ENCODE data around the gene RNU11. TPM values are rescaled to one million over a fixed set of nuclear protein-coding genes. Genes with fewer than 3 reads are reported as not detected.
A peak's percentile ranks its signal among the peaks of the same experiment; 100 is the strongest.
"Not testable (repeated sequence)": the region's sequence is repeated elsewhere in the genome, so short reads cannot be mapped to it uniquely, and the experiment has no call there.

The RNU11 gene
- not detected for total RNA-seq
- long read RNA-seq, donor 1 = 0 reads
- long read RNA-seq, donor 2, partial matches to known transcripts = 0 of 1 reads
- long read RNA-seq, donor 2, other reads (novel, unspliced or antisense) = 0 of 1 reads

DNA sequence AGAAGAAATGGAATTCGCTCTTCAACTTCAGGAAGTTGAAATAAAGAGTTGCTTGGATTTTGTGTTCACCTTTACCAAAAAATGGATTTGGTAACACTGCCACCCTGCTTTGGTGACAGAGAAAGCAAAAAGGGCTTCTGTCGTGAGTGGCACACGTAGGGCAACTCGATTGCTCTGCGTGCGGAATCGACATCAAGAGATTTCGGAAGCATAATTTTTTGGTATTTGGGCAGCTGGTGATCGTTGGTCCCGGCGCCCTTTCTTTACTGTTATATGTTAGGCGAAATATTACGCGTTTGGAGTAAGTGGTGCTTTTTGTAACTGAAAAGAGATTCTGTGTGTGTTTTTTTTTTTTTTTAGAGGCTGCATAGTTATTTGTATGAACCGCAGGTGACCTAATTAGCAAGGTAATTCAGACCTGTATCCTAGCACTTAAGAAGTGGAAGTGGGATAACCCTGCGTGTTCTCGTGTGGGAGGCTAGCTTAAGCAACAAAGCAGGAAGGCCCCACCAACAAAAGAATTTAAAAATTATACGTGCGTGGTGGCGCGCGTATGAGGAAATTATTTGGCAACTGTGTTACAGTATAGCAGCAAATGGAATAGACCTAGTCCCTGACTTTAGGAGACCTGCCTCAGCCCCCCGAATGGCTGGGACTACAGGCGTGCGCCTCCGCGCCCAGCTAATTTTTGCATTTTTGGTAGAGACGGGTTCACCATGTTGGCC is at the start of gene RNU11:
RNU11 (plus strand) TSS at position 127 of the 725 bp plus-strand sequence.
- peak; percentile 93 for DNase-seq (ENCODE audit: low spot score)
- intact Hi-C loops (cut with DNase I) = no loop called here

DNA sequence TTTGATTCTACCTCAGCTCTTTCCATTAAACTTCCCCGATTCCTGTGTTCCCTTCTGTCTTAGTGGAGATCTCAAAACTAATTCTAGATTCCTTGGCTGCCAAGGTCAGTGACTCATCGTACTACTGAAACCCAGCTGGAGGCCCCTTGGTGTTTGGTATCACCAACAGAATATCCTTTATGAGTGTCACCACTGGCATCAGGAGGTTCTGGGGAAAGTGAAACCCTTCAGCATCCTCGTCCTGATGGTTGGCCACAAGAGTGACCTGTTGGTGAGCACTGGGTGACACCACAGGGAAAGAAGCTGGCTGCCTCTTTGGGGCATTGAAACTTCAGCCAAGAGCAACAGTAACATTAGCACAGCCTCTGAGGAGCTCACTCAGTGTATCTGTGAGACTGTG is 46.7 kb upstream of the RNU11 start:
- DNase-seq (ENCODE audit: low spot score) = no peak
- intact Hi-C loops (cut with DNase I) = loop anchor here (5.0 kb wide), 1 partner anchor 84 kb away; no protein-coding TSS in a partner anchor

DNA sequence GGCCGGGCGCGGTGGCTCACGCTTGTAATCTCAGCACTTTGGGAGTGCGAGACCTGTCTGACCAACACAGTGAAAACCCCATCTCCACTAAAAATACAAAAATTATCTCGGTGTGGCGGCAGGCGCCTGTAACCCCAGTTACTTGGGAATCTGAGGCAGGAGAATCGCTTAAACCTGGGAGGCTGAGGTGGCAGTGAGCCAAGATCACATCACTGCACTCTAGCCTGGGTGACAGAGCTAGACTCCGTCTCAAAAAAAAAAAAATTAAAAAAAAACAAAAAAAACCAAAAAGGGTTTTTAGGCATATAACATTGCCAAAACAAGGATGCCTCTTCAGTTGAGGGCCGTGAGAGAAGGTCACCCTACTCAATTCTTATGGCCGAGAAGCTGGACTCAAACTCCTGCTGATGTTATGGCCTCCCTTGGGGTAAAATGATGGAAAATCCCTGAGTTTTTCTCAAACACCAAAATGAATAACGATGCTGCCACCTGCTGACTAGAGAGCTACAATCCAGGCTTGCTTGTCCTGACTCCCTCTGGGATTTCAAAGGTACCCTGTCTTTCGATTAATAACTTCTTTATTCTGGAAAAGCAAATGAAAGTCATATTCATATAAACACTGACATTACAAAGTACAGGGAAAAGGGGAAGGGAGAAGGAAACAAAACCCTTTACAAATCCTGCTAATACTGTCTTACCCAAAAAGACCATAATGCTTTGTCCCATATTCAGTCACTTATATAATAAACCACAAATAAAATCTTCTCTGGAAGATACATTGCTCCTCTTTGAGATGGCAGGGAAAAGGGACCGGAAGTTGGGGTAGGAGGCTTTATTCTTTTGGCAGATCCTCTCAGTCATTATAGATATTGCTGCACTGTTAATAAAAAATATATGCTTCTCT is 45.6 kb upstream of the RNU11 start:
- DNase-seq (ENCODE audit: low spot score) = no peak
- intact Hi-C loops (cut with DNase I) = loop anchor here (5.0 kb wide), 1 partner anchor 85 kb away; no protein-coding TSS in a partner anchor

DNA sequence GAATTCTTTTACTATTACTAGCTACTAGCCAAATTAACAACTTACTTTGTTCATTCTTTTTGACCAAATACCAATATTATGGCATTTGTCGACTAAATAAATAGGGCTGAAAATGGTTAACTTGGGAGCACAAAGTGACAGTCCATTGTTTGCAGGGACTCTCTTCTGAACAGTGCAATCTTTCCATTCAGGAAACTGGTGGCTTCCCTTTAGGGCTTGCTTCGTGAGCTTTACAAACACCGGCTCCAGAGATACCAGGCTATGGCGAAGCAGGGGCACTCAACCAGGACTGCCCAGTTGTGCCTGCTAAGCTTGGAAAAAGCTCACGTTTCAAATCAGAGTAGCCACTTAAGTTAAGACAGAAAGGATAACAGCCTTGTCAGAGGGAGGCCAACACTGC is 44.0 kb upstream of the RNU11 start:
- intact Hi-C loops (cut with DNase I) = loop anchor here (5.0 kb wide), 1 partner anchor 87 kb away; no protein-coding TSS in a partner anchor
- no peak for DNase-seq (ENCODE audit: low spot score)

DNA sequence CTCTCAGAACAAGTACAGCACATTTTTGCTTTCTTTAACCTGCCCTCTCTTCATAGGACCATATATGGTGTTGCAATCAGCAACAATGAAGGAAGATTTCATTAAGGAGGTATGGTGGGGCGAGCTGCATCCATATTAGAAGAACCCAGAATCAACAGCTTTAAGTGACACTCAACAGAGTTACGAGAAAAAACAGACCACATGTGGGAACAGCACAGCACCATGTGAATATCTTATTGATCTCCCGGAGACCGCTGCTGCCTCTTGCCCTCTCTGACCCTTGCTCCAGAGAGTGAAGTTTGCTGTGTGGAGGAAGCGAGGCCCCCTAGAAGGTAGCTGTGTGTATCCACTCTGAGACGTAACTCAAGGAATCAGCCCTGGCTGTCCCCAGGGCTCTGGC is 43.4 kb upstream of the RNU11 start:
- no peak for DNase-seq (ENCODE audit: low spot score)
- intact Hi-C loops (cut with DNase I) = loop anchor here (5.0 kb wide), 2 partner anchors 73 to 88 kb away; no protein-coding TSS in a partner anchor

DNA sequence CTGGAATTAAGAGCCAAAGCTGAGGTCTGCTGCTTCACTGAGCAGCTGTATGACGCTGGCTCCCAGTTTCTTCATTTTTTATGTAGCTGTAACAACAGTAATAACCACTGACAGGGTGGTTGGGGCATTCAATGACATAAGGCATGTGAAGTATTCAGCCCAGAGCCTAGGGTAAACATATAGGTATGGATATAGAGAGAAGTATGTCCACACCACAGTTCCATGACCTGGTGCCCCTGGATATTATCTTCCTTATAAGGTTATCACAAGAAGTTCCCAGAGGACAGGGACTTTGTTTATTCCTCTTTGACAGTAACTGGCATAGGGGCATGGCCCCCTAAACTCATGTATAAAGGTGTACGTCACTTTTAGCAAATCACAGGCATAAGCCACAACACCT is 41.6 kb upstream of the RNU11 start:
- intact Hi-C loops (cut with DNase I) = loop anchor here in 1 of 2 donors (5.0 kb wide), 1 partner anchor 74 kb away; no protein-coding TSS in a partner anchor

DNA sequence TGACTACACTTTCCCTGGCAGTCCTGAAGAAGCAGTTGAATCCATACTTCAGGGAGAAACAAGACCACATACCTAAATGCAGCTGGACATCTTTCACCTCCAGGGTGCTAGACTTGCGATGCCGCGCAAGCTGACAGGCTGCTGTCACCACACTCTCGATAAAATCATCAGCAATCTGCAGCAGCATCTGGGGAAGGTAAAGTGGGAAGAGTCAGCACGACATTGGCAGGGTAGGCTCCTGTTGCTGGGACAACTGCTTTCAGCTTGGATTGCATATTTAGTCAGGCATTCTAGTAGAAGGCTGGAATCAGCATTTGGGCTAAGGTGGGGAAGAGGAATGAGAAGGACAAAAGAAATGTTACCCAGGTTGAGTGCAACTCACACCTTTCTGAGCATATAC is 35.2 kb upstream of the RNU11 start:
- intact Hi-C loops (cut with DNase I) = no loop called here
- DNase-seq (ENCODE audit: low spot score) = no peak

More for the DNA sequence above, 41.6 kb upstream of the RNU11 start:
- DNase-seq (ENCODE audit: low spot score) = no peak

DNA sequence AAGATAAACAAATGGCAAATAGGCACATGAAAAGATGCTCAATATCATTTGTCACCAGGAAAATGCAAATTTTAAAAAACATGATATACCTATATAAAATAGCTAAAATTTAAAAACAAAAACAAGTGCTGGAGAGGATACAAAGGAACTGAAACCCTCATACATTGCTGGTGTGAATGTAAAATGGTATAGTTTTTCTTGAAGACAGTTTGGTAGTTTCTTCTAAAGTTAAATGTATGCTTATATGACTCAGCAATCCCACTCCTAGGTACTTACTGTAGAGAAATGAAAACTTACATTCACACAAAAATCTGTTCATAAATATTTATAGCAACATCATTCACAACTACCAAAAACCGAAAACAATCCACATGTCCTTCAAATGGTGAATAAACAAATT is 16.7 kb upstream of the RNU11 start:
- intact Hi-C loops (cut with DNase I) = no loop called here
- DNase-seq (ENCODE audit: low spot score) = no peak

DNA sequence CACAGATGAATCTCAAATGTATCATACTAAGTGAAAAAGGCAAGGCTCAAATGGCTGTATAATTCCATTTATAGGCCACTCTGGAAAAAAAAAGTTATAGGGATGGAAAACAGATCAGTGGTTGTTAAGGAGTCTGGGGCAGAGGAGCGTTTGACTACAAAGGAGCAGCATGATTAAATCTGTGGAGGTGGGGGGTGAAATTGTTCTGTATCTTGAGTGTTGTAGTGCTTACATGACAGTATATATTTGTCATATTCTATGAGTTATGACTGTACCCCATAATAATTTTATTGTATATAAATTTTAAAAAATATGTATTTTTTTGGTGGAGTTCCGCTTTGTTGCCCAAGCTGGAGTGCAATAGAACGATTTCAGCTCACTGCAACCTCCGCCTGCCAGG is 15.8 kb upstream of the RNU11 start:
- no peak for DNase-seq (ENCODE audit: low spot score)
- intact Hi-C loops (cut with DNase I) = no loop called here

DNA sequence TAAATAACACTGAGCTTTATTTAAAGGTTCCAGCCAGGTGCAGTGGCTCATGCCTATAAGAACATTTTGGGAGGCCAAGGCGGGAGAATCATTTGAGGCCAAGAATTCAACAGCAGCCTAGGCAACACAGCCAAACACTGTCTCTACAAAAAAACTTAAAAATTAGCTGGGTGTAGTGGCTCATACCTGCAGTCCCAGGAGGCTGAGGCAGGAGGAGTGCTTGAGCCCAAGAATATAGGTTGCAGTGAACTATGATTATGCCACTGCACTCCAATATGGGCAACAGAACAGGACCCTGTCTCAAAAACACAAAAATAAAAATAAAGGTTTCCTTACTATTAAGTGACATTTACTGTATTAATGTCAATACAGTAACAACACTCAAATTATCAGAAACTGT is 7.6 kb upstream of the RNU11 start:
- no peak for DNase-seq (ENCODE audit: low spot score)
- intact Hi-C loops (cut with DNase I) = no loop called here

DNA sequence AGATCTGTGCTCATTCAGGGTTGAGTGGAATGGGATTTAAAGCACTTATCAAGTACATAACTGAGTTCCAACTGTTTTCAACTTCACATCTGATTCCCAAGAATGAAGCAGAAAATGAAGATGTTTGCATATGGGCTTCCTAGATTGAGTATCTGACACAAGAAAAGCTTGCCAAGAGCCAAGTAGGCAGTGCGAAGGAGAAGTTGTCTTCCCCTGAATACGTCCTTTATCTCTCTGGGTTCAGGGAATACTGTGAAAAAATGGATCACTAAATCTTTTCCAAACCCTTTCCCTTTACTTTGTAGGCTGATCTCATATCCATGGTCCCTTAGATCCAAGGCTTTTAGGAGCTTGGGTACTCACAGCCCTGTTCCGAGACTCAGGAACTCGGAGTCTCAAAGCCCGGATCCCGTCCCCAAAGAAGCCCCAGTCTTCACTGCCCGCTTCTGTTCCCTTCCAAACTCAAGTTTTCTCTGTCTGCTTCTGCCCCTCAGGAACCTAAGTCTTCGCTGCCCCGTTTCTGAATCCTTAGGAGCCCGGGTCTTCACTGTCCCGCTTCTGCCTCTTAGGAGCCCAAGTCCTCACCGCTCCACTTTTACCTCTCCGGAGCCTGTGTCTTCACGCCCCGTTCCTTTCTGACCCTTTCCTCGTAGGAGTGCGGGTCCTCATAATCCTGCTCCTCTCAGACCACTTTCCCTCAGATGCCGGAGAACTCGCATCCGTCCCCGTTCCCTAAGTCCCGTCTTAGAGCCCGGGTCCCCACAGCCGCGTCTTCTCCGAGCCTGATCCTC is 6.1 kb upstream of the RNU11 start:
- no peak for DNase-seq (ENCODE audit: low spot score)
- intact Hi-C loops (cut with DNase I) = no loop called here

DNA sequence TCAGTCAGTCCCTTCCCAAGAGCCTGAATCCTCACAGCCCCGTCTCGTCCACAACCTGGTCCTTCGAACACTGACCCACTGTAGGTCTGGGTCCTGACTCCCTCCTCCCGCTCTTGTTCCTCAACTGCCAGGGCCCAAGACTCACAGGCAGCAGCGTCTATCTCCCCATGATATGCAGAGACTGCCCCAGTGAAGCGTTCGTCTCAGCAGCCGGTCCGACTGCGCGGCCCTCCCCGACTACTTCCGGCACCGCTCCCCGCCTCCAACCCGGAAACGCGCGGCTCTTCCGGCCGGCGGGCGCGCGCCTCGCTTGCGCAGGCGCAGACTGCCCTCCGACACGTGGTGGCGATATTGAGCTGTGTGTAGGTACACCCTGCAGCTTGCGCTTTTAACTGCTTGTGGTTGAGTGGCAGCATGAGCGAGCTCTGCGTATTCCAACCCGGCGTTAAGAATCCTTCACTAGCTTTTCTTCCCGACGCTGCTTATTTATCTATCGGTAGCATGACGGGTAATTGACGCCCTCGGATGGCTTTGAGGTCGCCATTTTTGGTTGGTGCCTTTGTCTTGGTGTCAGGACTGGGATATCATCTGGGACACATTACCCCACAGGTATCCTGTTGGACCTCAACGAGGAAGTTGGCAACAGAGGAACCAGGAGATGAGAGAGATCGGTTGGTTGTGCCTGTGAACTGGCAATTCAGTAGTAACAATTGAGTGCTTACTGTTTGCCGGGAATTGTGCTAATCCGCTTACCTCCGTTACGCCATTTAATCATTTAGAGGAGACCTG is 5.4 kb upstream of the RNU11 start, which contains the start of gene TAF12:
TAF12 (minus strand) TSS at position 221 of the 789 bp plus-strand sequence. CDS start 20,986 bp downstream, outside the sequence.
- DNase-seq (ENCODE audit: low spot score) = peak; percentile 96
- intact Hi-C loops (cut with DNase I) = no loop called here

DNA sequence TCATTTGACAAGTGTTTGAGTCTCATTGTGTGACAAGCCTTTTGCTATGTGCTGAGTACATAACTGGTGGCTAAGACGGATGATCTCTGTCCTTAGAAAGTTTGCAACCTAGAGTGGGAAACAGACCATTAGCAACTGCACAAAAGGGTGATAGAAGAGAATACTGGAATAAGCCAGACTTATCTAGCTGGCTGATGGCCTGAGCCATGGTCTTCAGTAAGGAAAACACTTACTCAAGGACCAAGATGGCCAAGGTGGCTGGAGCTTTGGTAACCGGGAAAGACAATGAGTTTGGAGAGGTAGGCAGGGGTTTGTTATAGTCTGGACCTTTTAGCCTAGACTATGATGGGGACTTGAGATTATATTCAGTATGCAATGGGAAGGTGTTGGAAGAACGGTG is 3.9 kb upstream of the RNU11 start:
- intact Hi-C loops (cut with DNase I) = no loop called here
- no peak for DNase-seq (ENCODE audit: low spot score)

DNA sequence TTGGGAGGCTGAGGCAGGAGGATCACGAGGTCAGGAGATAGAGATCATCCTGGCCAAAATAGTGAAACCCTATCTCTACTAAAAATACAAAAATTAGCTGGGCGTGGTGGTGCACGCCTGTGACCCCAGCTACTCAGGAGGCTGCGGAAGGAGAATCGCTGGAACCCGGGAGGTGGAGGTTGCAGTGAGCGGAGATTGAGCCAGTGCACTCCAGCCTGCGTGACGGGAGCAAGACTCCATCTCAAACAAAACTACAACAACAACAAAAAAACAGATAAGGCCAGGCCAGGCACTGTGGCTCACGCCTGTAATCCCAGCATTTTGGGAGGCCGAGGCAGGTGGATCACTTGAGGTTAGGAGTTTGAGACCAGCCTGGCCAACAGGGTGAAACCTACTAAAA is 3.0 kb upstream of the RNU11 start:
- intact Hi-C loops (cut with DNase I); DNase-seq (ENCODE audit: low spot score): not testable (repeated sequence)

DNA sequence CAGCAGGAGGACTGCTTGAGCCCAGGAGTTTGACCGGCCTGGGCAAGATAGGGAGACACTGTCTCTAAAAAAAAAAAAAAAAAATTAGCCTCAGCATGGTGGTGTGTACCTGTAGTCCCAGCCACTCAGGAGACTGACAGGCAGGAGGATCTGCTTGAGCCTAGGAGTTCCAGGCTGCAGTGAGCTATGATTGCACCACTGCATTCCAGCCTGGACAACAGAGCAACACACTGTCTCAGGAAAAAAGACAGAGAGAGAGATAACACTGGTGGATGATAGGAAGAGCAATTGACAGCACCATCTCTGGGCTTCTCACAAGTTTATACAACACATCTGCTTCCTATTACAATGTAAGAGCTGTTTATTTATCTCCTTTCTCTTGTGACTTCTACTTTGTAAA is 2.4 kb upstream of the RNU11 start:
- DNase-seq (ENCODE audit: low spot score) = no peak
- intact Hi-C loops (cut with DNase I) = no loop called here

DNA sequence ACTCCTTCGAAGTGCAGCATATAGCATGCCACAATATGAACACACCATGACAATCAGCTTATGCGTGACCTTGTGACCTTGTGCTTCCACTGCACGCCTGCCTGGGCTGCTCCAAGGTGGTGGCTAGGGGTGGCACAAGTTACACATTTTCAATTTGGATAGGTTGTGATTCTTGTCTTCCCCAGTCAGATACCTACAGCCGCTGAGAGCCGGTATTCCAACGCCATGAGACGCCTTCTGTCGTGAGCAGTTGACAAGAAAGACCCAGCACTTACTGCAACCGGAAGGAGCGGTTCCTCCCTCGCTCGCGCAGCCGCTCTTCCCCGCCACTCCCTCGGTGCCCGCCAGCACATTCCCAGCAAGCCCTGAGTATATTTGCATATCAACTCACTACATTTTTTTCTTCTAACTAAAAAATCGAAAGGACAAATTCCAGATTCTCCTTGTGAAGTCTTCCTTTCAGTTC is 359 bp upstream of the RNU11 start:
- intact Hi-C loops (cut with DNase I) = no loop called here
- peak; percentile 98 for DNase-seq (ENCODE audit: low spot score)

DNA sequence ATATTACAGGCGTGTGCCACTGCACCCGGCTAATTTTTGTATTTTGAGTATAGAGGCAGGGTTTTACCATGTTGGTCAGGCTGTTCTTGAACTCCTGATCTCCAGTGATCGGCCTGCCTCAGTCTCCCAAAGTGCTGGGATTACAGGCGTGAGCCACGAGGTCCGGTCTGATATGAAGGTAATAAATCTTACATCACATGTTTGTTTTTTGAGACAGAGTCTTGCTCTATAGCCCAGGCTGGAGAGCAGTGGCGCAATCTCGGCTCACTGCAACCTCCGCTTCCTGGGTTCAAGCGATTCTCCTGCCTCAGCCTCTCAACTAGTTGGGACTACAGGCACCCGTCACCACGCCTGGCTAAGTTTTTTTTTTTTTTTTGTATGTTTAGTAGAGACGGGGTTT is 4.7 kb downstream of the RNU11 start:
- intact Hi-C loops (cut with DNase I) = loop anchor here in 1 of 2 donors (10.0 kb wide), 1 partner anchor 92 kb away; no protein-coding TSS in a partner anchor
- peak; percentile 57 for DNase-seq (ENCODE audit: low spot score)

DNA sequence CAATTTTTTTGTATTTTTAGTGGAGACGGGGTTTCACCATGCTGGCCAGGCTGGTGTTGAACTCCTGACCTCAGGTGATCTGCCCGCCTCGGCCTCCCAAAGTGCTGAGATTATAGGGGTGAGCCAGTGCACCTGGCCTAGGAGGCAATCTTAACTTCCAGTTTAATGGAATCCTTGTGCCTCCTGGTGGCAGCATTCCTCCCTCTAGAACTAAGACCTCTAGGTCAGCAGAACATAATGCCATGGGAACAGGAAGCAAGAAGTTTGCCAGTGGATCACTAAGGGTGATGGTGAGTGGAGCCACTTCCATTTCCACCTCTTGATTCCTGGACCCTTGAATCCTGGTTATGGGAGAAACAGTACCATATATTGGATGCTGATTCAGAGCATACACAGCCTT is 5.5 kb downstream of the RNU11 start:
- intact Hi-C loops (cut with DNase I) = loop anchor here in 1 of 2 donors (10.0 kb wide), 1 partner anchor 91 kb away; no protein-coding TSS in a partner anchor
- DNase-seq (ENCODE audit: low spot score) = peak; percentile 3

Data from posterior vena cava (tissue), 2 donors.